Subcutaneous preadipocyte (primary cell): ENCODE data around the gene ACAD9. TPM values are rescaled to one million over a fixed set of nuclear protein-coding genes. Genes with fewer than 3 reads are reported as not detected.

Source experiments
- small RNA-seq: library from RNA; depleted of rRNA; stranded (forward); fragments of <200 nt; gene quantifications from one replicate; pipeline ENCODE3, GENCODE V24; 2012
- total RNA-seq: library from RNA; depleted of rRNA; stranded (reverse); fragments of >200 nt; gene quantifications from 2 replicates; pipeline ENCODE4 v1.2.3, GENCODE V29; 2012

ACAD9 gene
- 40.7 and 43.0 TPM in 2 replicates for total RNA-seq

GRCh38 chr3:128879125-128879969 lies at the start of gene ACAD9:
Gene ACAD9, plus strand, starts transcription at chr3:128879620. Its CDS starts 72 bp downstream, at chr3:128879692.

Small RNA genes lying within 50 kb of the gene (small RNA-seq; reads per million reads assigned to genes)
- gene AC112484.4, result not detected

Other genes with a start within 250 kb of the ACAD9 start
- gene RPN1, start 228.8 kb upstream of the ACAD9 start, total RNA-seq, result 480 and 499 TPM in 2 replicates
- gene RAB7A, start 153.4 kb upstream of the ACAD9 start, total RNA-seq, result 71.7 and 97.0 TPM in 2 replicates
- gene CFAP92, start 114.5 kb downstream of the ACAD9 start, total RNA-seq, result under 0.01 and 0.37 TPM in 2 replicates
- not detected in 2 replicates for gene EFCC1, start 121.7 kb downstream of the ACAD9 start, total RNA-seq
- not detected in 2 replicates for gene GP9, start 181.2 kb downstream of the ACAD9 start, total RNA-seq
- gene RAB43, start 242.2 kb downstream of the ACAD9 start, total RNA-seq, result 5.1 and 8.4 TPM in 2 replicates